ENCODE data around the gene QKI.

The QKI gene

DNA sequence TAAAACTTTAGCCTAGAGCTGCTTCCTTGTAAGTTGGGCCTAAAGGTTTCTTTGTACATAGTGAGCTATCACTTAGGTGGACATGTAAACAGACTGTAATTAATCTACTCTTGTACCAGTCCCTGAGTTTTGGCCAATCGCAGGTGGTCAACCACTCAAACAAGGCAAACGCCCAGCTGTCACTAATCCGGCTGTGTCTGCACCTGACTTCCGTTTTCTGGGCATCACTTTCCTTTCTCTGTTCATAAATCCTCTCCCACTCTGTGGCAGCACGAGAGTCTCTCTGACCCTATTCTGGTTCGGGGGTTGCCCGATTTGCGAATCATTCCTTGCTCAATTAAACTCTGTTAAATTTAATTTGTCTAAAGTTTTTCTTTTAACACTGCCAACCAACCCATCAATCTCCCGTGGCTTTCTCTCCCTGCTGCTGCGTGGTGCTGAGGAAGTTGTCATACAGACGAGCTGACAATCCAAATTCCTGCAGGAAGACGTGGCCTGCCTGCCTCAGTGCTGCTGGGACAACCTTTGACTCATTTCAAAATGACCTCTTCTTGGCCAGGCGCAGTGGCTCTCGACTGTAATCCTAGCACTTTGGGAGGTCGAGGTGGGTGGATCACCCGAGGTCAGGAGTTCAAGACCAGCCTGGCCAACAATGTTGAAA, 206.3 kb downstream of the QKI start:
- Histone ChIP-seq H3K27ac (no peak overlapping the region), H3K4me2 (no peak overlapping the region), H3K4me3 (no peak overlapping the region), H3K36me3 (no peaks in the 10 kb centered on the region), H3K9ac (no peak overlapping the region), H3K27me3 (no peaks in the 10 kb centered on the region), H3K4me1 (0 out of 2 replicates have a peak, but pooled peaks cover under 1% of the 10 kb centered on the region), H3K9me3 (no peaks in the 10 kb centered on the region), H4K20me1 (no peaks in the 10 kb centered on the region)
- TF ChIP-seq Cebpa-rat (IDR thresholded peaks at IDR 0.05): no peak

- no peak for TF ChIP-seq Cebpa-rat (IDR thresholded peaks at IDR 0.05)
- no peak overlapping the region for H3K4me2 ChIP-seq
- peaks cover 11% of the 10 kb centered on the region for H3K9me3 ChIP-seq
- no peaks in the 10 kb centered on the region for H4K20me1 ChIP-seq
- no peak overlapping the region for H3K9ac ChIP-seq
- no peak overlapping the region for H3K4me3 ChIP-seq
- H3K36me3 ChIP-seq: no peaks in the 10 kb centered on the region
- no peak overlapping the region for H3K27ac ChIP-seq
- no peaks in the 10 kb centered on the region for H3K27me3 ChIP-seq
- H3K4me1 ChIP-seq: 0 out of 2 replicates have a peak, but pooled peaks cover 4% of the 10 kb centered on the region
Measured at GRCh38 chr6:163625265-163625664, 210.7 kb downstream of the QKI start.

- H3K4me3 ChIP-seq: no peak overlapping the region
- H3K9me3 ChIP-seq: peaks cover 21% of the 10 kb centered on the region
- H4K20me1 ChIP-seq: no peaks in the 10 kb centered on the region
- H3K4me1 ChIP-seq: 0 out of 2 replicates have a peak, but pooled peaks cover 4% of the 10 kb centered on the region
- no peak for TF ChIP-seq Cebpa-rat (IDR thresholded peaks at IDR 0.05)
- no peak overlapping the region for H3K9ac ChIP-seq
- H3K36me3 ChIP-seq: no peaks in the 10 kb centered on the region
- no peaks in the 10 kb centered on the region for H3K27me3 ChIP-seq
- H3K4me2 ChIP-seq: no peak overlapping the region
- no peak overlapping the region for H3K27ac ChIP-seq
Measured at GRCh38 chr6:163626073-163626867, 211.8 kb downstream of the QKI start.

DNA sequence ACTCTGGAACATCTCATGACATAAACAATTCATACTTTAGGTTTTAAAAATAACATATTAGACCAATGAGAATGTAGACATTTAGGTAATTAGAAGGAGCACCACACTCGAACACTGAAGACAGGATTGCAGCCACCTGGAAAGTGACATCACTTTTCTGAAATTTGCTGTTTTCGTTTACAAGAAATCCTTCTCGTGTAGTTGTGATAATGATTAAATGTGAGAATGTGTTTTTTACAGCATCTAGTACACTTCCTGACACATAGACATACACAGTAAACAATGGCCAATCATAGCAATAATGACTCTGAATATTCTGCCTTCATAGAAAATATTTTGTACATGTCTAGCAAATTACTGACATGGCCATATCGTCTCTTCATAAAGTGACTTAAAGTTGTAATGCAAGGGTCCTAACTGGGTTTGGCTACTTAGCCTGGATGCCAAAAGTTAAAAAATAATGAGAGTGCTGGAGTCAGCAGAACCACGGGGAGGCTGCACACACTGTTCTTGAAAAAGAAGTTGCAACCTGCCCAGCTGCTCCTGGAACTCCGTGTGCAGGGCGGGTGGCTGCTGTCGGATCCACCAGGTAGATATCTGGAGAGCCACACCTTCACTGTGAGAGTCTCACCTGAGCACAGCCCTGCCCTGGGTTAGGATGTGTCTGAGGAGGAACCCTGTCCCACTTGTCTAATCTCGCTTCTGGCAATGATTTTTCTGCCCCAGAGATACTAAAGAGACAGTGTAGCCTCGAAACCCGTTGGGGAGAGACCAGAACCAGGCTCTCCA, 212.9 kb downstream of the QKI start:
- no peak for TF ChIP-seq Cebpa-rat (IDR thresholded peaks at IDR 0.05)

More for the DNA sequence above, 212.9 kb downstream of the QKI start:
- no peaks in the 10 kb centered on the region for H3K36me3 ChIP-seq
- no peaks in the 10 kb centered on the region for H4K20me1 ChIP-seq
- no peaks in the 10 kb centered on the region for H3K27me3 ChIP-seq
- H3K27ac ChIP-seq: no peak overlapping the region
- H3K4me1 ChIP-seq: 0 out of 2 replicates have a peak, but pooled peaks cover 4% of the 10 kb centered on the region
- no peak overlapping the region for H3K4me3 ChIP-seq
- H3K4me2 ChIP-seq: no peak overlapping the region
- H3K9me3 ChIP-seq: peaks cover 29% of the 10 kb centered on the region
- no peak overlapping the region for H3K9ac ChIP-seq

All from BLaER1 (cell line).